Loucy (cell line): ENCODE results near the gene HIGD1A.

Experiments
- H2AFZ ChIP-seq: fragments of 200-600 bp; sonication (generic); 2 replicates; pipeline ENCODE4 v1.6.0; 2016; ENCODE audit warnings: antibody characterized with exemption, mild to moderate bottlenecking, low read length, moderate library complexity
- H3F3A ChIP-seq: fragments of 200-600 bp; 2 replicates; pipeline ENCODE4 v1.6.0; 2016; ENCODE audit warnings: antibody characterized with exemption, low read depth, mild to moderate bottlenecking
- H3K27me3 ChIP-seq: fragments of 200-600 bp; sonication (generic); 2 replicates; pipeline ENCODE4 v1.6.1; 2014; ENCODE audit warnings: low read length, mild to moderate bottlenecking; ENCODE audit not compliant: insufficient read depth, poor library complexity, severe bottlenecking
- H3K36me3 ChIP-seq: fragments of 200-600 bp; sonication (generic); 2 replicates; pipeline ENCODE4 v1.6.1; 2016; ENCODE audit warnings: low read length; ENCODE audit not compliant: insufficient read depth
- H3K4me1 ChIP-seq: fragments of 200-600 bp; sonication (generic); 2 replicates; pipeline ENCODE4 v1.5.1; 2014; ENCODE audit warnings: low read length, mild to moderate bottlenecking; ENCODE audit not compliant: insufficient read depth, poor library complexity, severe bottlenecking
- H3K4me2 ChIP-seq: fragments of 200-600 bp; sonication (generic); 2 replicates; pipeline ENCODE4 v1.6.0; 2014; ENCODE audit warnings: antibody characterized with exemption, low read length, low read depth, mild to moderate bottlenecking; ENCODE audit not compliant: poor library complexity, severe bottlenecking
- H3K4me3 ChIP-seq: fragments of 200-600 bp; sonication (generic); 2 replicates; pipeline ENCODE4 v1.5.1; 2014; ENCODE audit warnings: low read length, mild to moderate bottlenecking, mixed read lengths; ENCODE audit not compliant: poor library complexity, severe bottlenecking
- H3K79me2 ChIP-seq: fragments of 200-600 bp; sonication (generic); 2 replicates; pipeline ENCODE4 v1.6.1; 2014; ENCODE audit warnings: low read length; ENCODE audit not compliant: insufficient read depth
- H3K9ac ChIP-seq: fragments of 200-600 bp; sonication (generic); 2 replicates; pipeline ENCODE4 v1.6.0; 2014; ENCODE audit warnings: mild to moderate bottlenecking, low read depth, low read length, moderate library complexity; ENCODE audit not compliant: poor library complexity, severe bottlenecking
- H3K9me2 ChIP-seq: fragments of 200-600 bp; sonication (generic); replicated peaks from 2 replicates; pipeline ENCODE4 v1.6.1; 2016; ENCODE audit warnings: low read depth, low read length, mixed read lengths
- H3K9me3 ChIP-seq: fragments of 200-600 bp; sonication (generic); 2 replicates; pipeline ENCODE4 v1.6.1; 2014; ENCODE audit warnings: mild to moderate bottlenecking, antibody characterized with exemption, low read length, low read depth; ENCODE audit not compliant: insufficient read depth
- H4K20me1 ChIP-seq: fragments of 200-600 bp; sonication (generic); 2 replicates; pipeline ENCODE4 v1.6.0; 2014; ENCODE audit warnings: antibody characterized with exemption, low read length, mild to moderate bottlenecking; ENCODE audit not compliant: insufficient read depth, poor library complexity, severe bottlenecking
- CTCF ChIP-seq: fragments of 200-600 bp; sonication (generic); conservative IDR thresholded peaks from 2 replicates; pipeline ENCODE4 v1.5.1; 2014; ENCODE audit warnings: mild to moderate bottlenecking, antibody characterized with exemption, low read length
- EZH2phosphoT487 ChIP-seq: fragments of 200-600 bp; IDR thresholded peaks from 2 replicates; pipeline ENCODE4 v1.6.1; 2018; ENCODE audit warnings: antibody characterized with exemption, mild to moderate bottlenecking, moderate library complexity, borderline replicate concordance

HIGD1A gene

GRCh38 chr3:42809202-42809601 is 4.9 kb upstream of the HIGD1A start, which contains the start of gene ACKR2:
Gene ACKR2 (plus strand): TSS chr3:42809445. CDS start chr3:42864503, 55,058 bp downstream.
- Histone ChIP-seq H3K4me3 (no peak within 1 kb of the TSS), H3K27me3 (no peaks in the 10 kb centered on the region), H2AFZ (no peak within 1 kb of the TSS), H3F3A (no peaks in the 10 kb centered on the region), H3K79me2 (no peaks in the 10 kb centered on the region), H3K9ac (no peak within 1 kb of the TSS), H3K9me3 (no peaks in the 10 kb centered on the region), H3K4me1 (peaks cover 7% of the 10 kb centered on the region), H3K4me2 (no peak within 1 kb of the TSS), H3K9me2 (no peaks in the 10 kb centered on the region), H4K20me1 (no peaks in the 10 kb centered on the region), H3K36me3 (no peaks in the 10 kb centered on the region)
- TF ChIP-seq CTCF: no peak
- no peak for TF ChIP-seq EZH2phosphoT487

GRCh38 chr3:42807929-42808328 is 3.6 kb upstream of the HIGD1A start:
- H3K36me3 ChIP-seq: no peaks in the 10 kb centered on the region
- H2AFZ ChIP-seq: no peak overlapping the region
- H3K79me2 ChIP-seq: peaks cover 11% of the 10 kb centered on the region
- H3K9ac ChIP-seq: no peak overlapping the region
- no peaks in the 10 kb centered on the region for H3K9me2 ChIP-seq
- H3K4me3 ChIP-seq: no peak overlapping the region
- H4K20me1 ChIP-seq: peaks cover 7% of the 10 kb centered on the region
- H3F3A ChIP-seq: no peaks in the 10 kb centered on the region
- H3K4me1 ChIP-seq: peaks cover 11% of the 10 kb centered on the region
- H3K9me3 ChIP-seq: no peaks in the 10 kb centered on the region
- no peaks in the 10 kb centered on the region for H3K27me3 ChIP-seq
- TF ChIP-seq CTCF: no peak
- TF ChIP-seq EZH2phosphoT487: no peak
- no peak overlapping the region for H3K4me2 ChIP-seq

- H4K20me1 ChIP-seq: peaks cover 20% of the 10 kb centered on the region
- H3K27me3 ChIP-seq: no peaks in the 10 kb centered on the region
- no peaks in the 10 kb centered on the region for H3K9me3 ChIP-seq
- no peaks in the 10 kb centered on the region for H3K36me3 ChIP-seq
- no peaks in the 10 kb centered on the region for H3K9me2 ChIP-seq
- H3K4me2 ChIP-seq: peak overlapping the region; percentile 90
- H2AFZ ChIP-seq: peak overlapping the region; percentile 100
- peak overlapping the region; percentile 85 for H3K4me3 ChIP-seq
- peaks cover 38% of the 10 kb centered on the region for H3K79me2 ChIP-seq
- no peak for TF ChIP-seq CTCF
- TF ChIP-seq EZH2phosphoT487: no peak
- H3F3A ChIP-seq: no peaks in the 10 kb centered on the region
- H3K9ac ChIP-seq: peak overlapping the region; percentile 88
- peaks cover 37% of the 10 kb centered on the region for H3K4me1 ChIP-seq
Observed at GRCh38 chr3:42805141-42805821, 991 bp upstream of the HIGD1A start.
